ENCODE results near the gene MTOR. TPM values are rescaled to one million over a fixed set of nuclear protein-coding genes. Genes with fewer than 3 reads are reported as not detected.

The MTOR gene
- total RNA-seq, 4 donors from 2014 or later = 32.8 to 66.8 (median 48.2) TPM

DNA sequence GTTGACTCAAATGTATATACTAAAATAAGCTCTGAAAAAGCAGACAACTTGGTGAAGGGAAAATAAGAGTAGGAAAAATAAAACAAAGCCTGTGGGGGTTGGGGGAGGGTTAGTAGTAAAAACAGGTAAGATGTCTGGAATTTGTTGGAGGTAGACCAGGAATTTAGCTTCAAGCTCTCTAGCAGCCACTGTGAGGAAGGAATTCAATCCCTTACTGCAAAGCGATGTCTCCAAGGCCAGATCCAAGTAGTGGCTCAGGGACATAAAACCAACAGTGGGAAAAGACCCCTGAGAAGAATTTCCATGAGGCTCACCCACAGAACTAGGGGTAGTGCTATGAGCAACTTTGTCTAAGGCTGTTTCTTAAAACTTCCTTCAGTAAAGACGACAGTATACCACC lies 65.4 kb downstream of the MTOR start:
- Histone ChIP-seq H3K27me3 (no peaks in the 10 kb centered on the region), H3K27ac (no peak overlapping the region), H3K36me3 (peaks cover 0 to 79% (median 0%) of the 10 kb centered on the region in 3 donors), H3K4me3 (no peak overlapping the region), H3K4me1 (no peaks in the 10 kb centered on the region), H3K9me3 (no peaks in the 10 kb centered on the region)
- no peak for DNase-seq
- TF ChIP-seq POLR2A (IDR thresholded peaks at IDR 0.05) (no peak), CTCF (IDR thresholded peaks at IDR 0.05) (no peak)

DNA sequence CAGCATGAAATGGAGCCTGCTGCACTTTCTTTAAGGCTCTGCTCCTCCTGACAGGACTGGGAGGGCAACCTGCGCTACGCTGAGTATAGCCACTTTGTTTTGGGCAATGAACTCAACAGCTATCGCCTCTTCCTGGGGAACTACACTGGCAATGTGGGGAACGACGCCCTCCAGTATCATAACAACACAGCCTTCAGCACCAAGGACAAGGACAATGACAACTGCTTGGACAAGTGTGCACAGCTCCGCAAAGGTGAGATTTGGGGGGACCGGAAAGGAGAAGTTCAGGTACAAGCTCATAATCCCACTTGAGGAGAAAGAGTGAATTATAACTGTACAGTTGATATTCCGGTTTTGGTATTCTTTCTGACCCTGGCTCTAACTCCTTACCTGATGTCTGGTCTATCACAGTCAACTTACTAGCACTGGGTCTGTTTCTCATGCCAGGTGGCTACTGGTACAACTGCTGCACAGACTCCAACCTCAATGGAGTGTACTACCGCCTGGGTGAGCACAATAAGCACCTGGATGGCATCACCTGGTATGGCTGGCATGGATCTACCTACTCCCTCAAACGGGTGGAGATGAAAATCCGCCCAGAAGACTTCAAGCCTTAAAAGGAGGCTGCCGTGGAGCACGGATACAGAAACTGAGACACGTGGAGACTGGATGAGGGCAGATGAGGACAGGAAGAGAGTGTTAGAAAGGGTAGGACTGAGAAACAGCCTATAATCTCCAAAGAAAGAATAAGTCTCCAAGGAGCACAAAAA lies 67.8 kb downstream of the MTOR start:
- Histone ChIP-seq H3K9me3 (no peaks in the 10 kb centered on the region), H3K27me3 (no peaks in the 10 kb centered on the region), H3K36me3 (peaks cover 0 to 82% (median 0%) of the 10 kb centered on the region in 3 donors), H3K4me3 (no peak overlapping the region), H3K4me1 (no peaks in the 10 kb centered on the region), H3K27ac (no peak overlapping the region)
- TF ChIP-seq CTCF (IDR thresholded peaks at IDR 0.05) (no peak), POLR2A (IDR thresholded peaks at IDR 0.05) (no peak)
- DNase-seq = no peak

DNA sequence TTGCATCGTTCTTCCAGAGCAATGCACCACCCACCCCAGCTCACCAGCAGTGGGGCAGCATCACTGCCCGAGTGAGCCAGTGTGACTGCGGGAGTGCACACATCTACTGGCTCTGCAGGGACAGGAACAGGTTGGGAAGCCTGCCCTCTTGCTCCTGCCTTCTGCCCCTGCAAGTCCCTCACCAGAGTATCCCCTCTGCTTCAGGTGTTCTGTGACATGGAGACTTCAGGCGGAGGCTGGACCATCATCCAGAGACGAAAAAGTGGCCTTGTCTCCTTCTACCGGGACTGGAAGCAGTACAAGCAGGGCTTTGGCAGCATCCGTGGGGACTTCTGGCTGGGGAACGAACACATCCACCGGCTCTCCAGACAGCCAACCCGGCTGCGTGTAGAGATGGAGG lies 69.0 kb downstream of the MTOR start:
- H3K9me3 ChIP-seq = no peaks in the 10 kb centered on the region
- H3K36me3 ChIP-seq = peaks cover 0 to 77% (median 0%) of the 10 kb centered on the region in 3 donors
- no peaks in the 10 kb centered on the region for H3K4me1 ChIP-seq
- H3K27ac ChIP-seq = no peak overlapping the region
- H3K4me3 ChIP-seq = no peak overlapping the region
- TF ChIP-seq CTCF (IDR thresholded peaks at IDR 0.05) (no peak), POLR2A (IDR thresholded peaks at IDR 0.05) (no peak)
- H3K27me3 ChIP-seq = no peaks in the 10 kb centered on the region
- no peak for DNase-seq

- no peaks in the 10 kb centered on the region for H3K27me3 ChIP-seq
Measured at GRCh38 chr1:11188858-11189451, 73.4 kb downstream of the MTOR start, which contains the start of gene ANGPTL7. Gene ANGPTL7 (plus strand): TSS chr1:11189355. CDS start chr1:11189580, 225 bp downstream.

DNA sequence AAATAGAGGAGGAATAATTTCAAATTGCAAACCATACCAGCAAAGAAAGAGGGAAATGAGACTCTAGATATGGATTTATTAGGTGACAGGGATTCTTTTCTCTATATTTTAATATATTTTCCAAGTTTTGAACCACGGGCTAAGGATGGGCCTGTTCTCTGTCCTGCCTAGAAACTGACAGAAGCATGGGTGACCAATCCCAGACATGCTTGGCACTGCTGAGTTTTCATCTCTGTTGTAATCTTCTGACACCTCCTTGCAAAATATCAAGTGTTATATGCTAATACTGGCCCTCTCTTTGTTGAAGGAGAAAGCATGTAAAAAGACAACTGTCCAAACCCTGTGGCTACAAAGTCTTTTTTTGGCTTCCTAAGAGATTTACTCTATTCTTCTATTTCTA lies 74.0 kb downstream of the MTOR start:
- Histone ChIP-seq H3K4me1 (no peaks in the 10 kb centered on the region), H3K27ac (no peak overlapping the region), H3K27me3 (no peaks in the 10 kb centered on the region), H3K4me3 (no peak overlapping the region), H3K9me3 (no peaks in the 10 kb centered on the region), H3K36me3 (peaks cover 0 to 51% (median 0%) of the 10 kb centered on the region in 3 donors)
- TF ChIP-seq POLR2A (IDR thresholded peaks at IDR 0.05) = no peak
- no peak for DNase-seq

More at GRCh38 chr1:11188858-11189451, 73.4 kb downstream of the MTOR start, which contains the start of gene ANGPTL7:
- Histone ChIP-seq H3K27ac (no peak within 1 kb of the TSS), H3K9me3 (no peaks in the 10 kb centered on the region), H3K4me3 (no peak within 1 kb of the TSS), H3K36me3 (peaks cover 0 to 56% (median 0%) of the 10 kb centered on the region in 3 donors), H3K4me1 (no peaks in the 10 kb centered on the region)
- TF ChIP-seq CTCF (IDR thresholded peaks at IDR 0.05) (no peak), POLR2A (IDR thresholded peaks at IDR 0.05) (no peak)
- no peak for DNase-seq

GRCh38 chr1:11187931-11188330 lies 74.4 kb downstream of the MTOR start:
- Histone ChIP-seq H3K9me3 (no peaks in the 10 kb centered on the region), H3K27ac (no peak overlapping the region), H3K4me3 (no peak overlapping the region), H3K27me3 (no peaks in the 10 kb centered on the region), H3K4me1 (no peaks in the 10 kb centered on the region), H3K36me3 (peaks cover 0 to 50% (median 0%) of the 10 kb centered on the region in 3 donors)
- TF ChIP-seq CTCF (IDR thresholded peaks at IDR 0.05) (no peak), POLR2A (IDR thresholded peaks at IDR 0.05) (no peak)
- no peak for DNase-seq
